Fibroblast of the aortic adventitia (primary cell): ENCODE data around the gene PSMD13. TPM values are rescaled to one million over a fixed set of nuclear protein-coding genes. Genes with fewer than 3 reads are reported as not detected.

Experiments
- DNase-seq: peaks from one replicate; pipeline ENCODE4 v3.0.0-alpha.2; 2010; ENCODE audit warnings: low read depth
- H3K4me3 ChIP-seq: 2 replicates; pipeline ENCODE4 v1.5.1; 2011; ENCODE audit warnings: low read depth, mild to moderate bottlenecking, control low read depth, low read length, moderate library complexity
- total RNA-seq: library from RNA; depleted of rRNA; stranded (reverse); fragments of >200 nt; gene quantifications from 2 replicates; pipeline ENCODE4 v1.2.3, GENCODE V29; 2012; ENCODE audit warnings: low replicate concordance
- TF ChIP-seq, protein P1 (sequence below): IDR thresholded peaks from 2 replicates; pipeline ENCODE4 v1.5.1; 2011; ENCODE audit warnings: mild to moderate bottlenecking, low read length, control low read depth, inconsistent platforms; ENCODE audit not compliant: insufficient read depth

The PSMD13 gene
- total RNA-seq, 1 donor = 96.9 TPM

GRCh38 chr11:210122-210802 lies 26.5 kb upstream of the PSMD13 start:
- peak overlapping the region; percentile 80 for H3K4me3 ChIP-seq
- DNase-seq = peak; percentile 72
- TF ChIP-seq, protein P1, sequence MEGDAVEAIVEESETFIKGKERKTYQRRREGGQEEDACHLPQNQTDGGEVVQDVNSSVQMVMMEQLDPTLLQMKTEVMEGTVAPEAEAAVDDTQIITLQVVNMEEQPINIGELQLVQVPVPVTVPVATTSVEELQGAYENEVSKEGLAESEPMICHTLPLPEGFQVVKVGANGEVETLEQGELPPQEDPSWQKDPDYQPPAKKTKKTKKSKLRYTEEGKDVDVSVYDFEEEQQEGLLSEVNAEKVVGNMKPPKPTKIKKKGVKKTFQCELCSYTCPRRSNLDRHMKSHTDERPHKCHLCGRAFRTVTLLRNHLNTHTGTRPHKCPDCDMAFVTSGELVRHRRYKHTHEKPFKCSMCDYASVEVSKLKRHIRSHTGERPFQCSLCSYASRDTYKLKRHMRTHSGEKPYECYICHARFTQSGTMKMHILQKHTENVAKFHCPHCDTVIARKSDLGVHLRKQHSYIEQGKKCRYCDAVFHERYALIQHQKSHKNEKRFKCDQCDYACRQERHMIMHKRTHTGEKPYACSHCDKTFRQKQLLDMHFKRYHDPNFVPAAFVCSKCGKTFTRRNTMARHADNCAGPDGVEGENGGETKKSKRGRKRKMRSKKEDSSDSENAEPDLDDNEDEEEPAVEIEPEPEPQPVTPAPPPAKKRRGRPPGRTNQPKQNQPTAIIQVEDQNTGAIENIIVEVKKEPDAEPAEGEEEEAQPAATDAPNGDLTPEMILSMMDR = no peak

- DNase-seq = no peak
- H3K4me3 ChIP-seq = peak overlapping the region; percentile 80
These were observed 26.0 kb upstream of the PSMD13 start for GRCh38 chr11:210803-211180.

GRCh38 chr11:211295-211694 lies 25.5 kb upstream of the PSMD13 start:
- no peak overlapping the region for H3K4me3 ChIP-seq
- DNase-seq = no peak
- TF ChIP-seq, protein P1 = no peak

More at GRCh38 chr11:210803-211180, 26.0 kb upstream of the PSMD13 start:
- TF ChIP-seq, protein P1 = no peak

GRCh38 chr11:211741-212140 lies 25.0 kb upstream of the PSMD13 start:
- no peak for DNase-seq
- TF ChIP-seq, protein P1 = no peak

DNA sequence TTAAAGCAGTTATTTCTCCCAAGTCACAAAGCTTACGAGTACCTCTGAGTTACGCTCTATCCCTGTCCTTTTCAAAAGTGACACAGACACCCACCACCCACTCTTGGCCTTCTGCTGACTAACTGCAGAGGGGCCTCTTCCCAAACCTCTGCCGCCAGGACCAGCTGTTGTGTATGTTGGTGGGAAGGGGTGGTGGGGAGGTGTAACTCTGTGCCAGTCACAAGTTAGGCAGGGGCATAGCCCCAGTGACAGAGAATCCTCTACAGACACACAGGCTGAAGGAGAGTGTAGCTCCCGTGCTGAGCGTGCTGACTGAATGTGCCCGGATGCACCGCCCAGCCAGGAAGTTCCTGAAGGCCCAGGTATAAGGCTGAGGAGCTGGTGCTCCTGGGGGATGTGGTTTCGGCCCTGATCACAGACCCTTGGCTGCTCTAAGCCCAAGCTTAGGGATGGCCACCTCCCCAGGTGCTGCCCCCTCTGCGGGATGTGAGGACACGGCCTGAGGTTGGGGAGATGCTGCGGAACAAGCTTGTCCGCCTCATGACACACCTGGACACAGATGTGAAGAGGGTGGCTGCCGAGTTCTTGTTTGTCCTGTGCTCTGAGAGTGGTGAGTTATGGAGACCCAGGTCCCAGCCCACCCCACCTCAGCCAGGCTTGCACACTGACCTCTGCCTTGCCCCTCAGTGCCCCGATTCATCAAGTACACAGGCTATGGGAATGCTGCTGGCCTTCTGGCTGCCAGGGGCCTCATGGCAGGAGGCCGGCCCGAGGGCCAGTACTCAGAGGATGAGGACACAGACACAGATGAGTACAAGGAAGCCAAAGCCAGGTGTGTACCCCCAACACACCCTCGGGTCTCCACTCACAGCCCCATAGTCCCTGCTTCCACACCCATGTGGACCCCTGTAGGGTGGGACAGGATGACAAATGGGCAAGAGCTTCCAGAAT lies 24.4 kb upstream of the PSMD13 start:
- H3K4me3 ChIP-seq = no peak overlapping the region
- DNase-seq = no peak
- TF ChIP-seq, protein P1 = no peak

More at GRCh38 chr11:211741-212140, 25.0 kb upstream of the PSMD13 start:
- no peak overlapping the region for H3K4me3 ChIP-seq

GRCh38 chr11:213111-213510 lies 23.7 kb upstream of the PSMD13 start:
- no peak for DNase-seq
- TF ChIP-seq, protein P1 = no peak
- H3K4me3 ChIP-seq = no peak overlapping the region
